K562 (cell line): ENCODE measurements around the gene XIRP1. TPM values are rescaled to one million over a fixed set of nuclear protein-coding genes. Genes with fewer than 3 reads are reported as not detected.

Source experiments
- CXXC5 ChIP-seq: fragments of 250-450 bp; sonication (Bioruptor Pico); IDR thresholded peaks from 2 replicates; pipeline ENCODE4 v1.8.0; 2022; ENCODE audit warnings: inconsistent platforms, mild to moderate bottlenecking, moderate library complexity
- ETS1 ChIP-seq: conservative IDR thresholded peaks from 2 replicates; pipeline ENCODE4 v1.6.1; 2011; ENCODE audit warnings: low read depth, mild to moderate bottlenecking, low read length; ENCODE audit not compliant: control insufficient read depth
- GATA2 ChIP-seq: sonication (generic); formaldehyde crosslinking; IDR thresholded peaks from 2 replicates; pipeline ENCODE4 v1.4.0; 2020; ENCODE audit warnings: mild to moderate bottlenecking, missing genetic modification reagents
- NR3C1 ChIP-seq: sonication (generic); formaldehyde crosslinking; IDR thresholded peaks from 2 replicates; pipeline ENCODE4 v1.8.1; 2022; ENCODE audit warnings: missing genetic modification reagents
- TRIM25 ChIP-seq: fragments of 450-650 bp; IDR thresholded peaks from 2 replicates; pipeline ENCODE4 v1.7.0; 2016; ENCODE audit warnings: borderline replicate concordance
- ZFPM2 ChIP-seq: fragments of 250-450 bp; sonication (Bioruptor Pico); IDR thresholded peaks from 2 replicates; pipeline ENCODE4 v1.5.1; 2022; ENCODE audit warnings: mild to moderate bottlenecking
- ZKSCAN1 ChIP-seq: fragments of 150-350 bp; IDR thresholded peaks from 2 replicates; pipeline ENCODE4 v1.6.1; 2016; ENCODE audit warnings: low read depth, low read length
- ZNF280A ChIP-seq: fragments of 450-650 bp; IDR thresholded peaks from 2 replicates; pipeline ENCODE4 v1.6.1; 2018; ENCODE audit warnings: mild to moderate bottlenecking, low read depth; ENCODE audit not compliant: partially characterized antibody
- ZNF407 ChIP-seq: fragments of 450-650 bp; IDR thresholded peaks from 2 replicates; pipeline ENCODE4 v1.6.1; 2016; ENCODE audit warnings: low read depth
- ZNF436 ChIP-seq: fragments of 250-450, 450-650 bp; sonication (Bioruptor Pico); formaldehyde crosslinking; IDR thresholded peaks from 2 replicates; pipeline ENCODE4 v1.7.0; 2020; ENCODE audit warnings: mild to moderate bottlenecking
- ZNF639 ChIP-seq, 2 experiments: fragments of 200-800 bp in 1 of 2; sonication (Bioruptor generic) in 1 of 2; sonication (generic) in 1 of 2; formaldehyde crosslinking in 1 of 2; IDR thresholded peaks in 1 of 2; conservative IDR thresholded peaks in 1 of 2; 2 replicates each; pipeline versions ENCODE4 v1.5.0 to v1.6.1; 2016 to 2020; ENCODE audit warnings: missing compliant biosample characterization in 1 of 2, missing genetic modification characterization in 1 of 2, missing genetic modification reagents in 1 of 2
- polyA plus RNA-seq, 8 experiments: library from polyadenylated mRNA; depleted of rRNA in 4 of 8; stranded (reverse) in 5 of 8; unstranded in 3 of 8; fragments of >200 nt; fragmentation: Nextera tagmentation in 2 of 8; fragmentation: Illumina TruSeq in 1 of 8; extraction: Ambion mirVana in 2 of 8; extraction: Trizol in 1 of 8; gene quantifications; 2 replicates each; pipeline versions ENCODE4 v1.2.1 to v1.2.3, GENCODE V29; 2011 to 2014; ENCODE audit warnings: inconsistent platforms in 1 of 8, missing spikeins in 1 of 8
- total RNA-seq, 7 experiments: library from RNA; depleted of rRNA in 6 of 7; stranded (reverse); fragments of >200 nt in 6 of 7; fragmentation: Illumina TruSeq in 2 of 7; extraction: Trizol in 2 of 7; gene quantifications; 2 replicates each; pipeline versions ENCODE4 v1.2.1 to v1.2.3, GENCODE V29; 2011 to 2021; ENCODE audit warnings: low replicate concordance in 1 of 7

XIRP1 gene
- total and polyA plus RNA-seq, 9 of the 15 experiments (the other 6 are each of a cell fraction or from before 2014, with no cell fraction given) = 0.03 to 0.27 (median 0.08) TPM; not detected in 3

- no peak for TF ChIP-seq ZNF639 (CRISPR knock-in tag; conservative IDR thresholded peaks at IDR 0.05 in 1 of 2, IDR thresholded peaks at IDR 0.05 in 1 of 2)
- TF ChIP-seq GATA2 (CRISPR knock-in tag) = no peak
- TF ChIP-seq ZNF436 (CRISPR knock-in tag) = peak; percentile 9; the same call in 1 of the 2 replicates
- no peak for TF ChIP-seq ZNF407
- TF ChIP-seq TRIM25 = peak; percentile 42; the same call in 1 of the 2 replicates
- TF ChIP-seq ETS1 = peak; percentile 65; the same call in 1 of the 2 replicates
- no peak for TF ChIP-seq NR3C1 (CRISPR knock-in tag)
- peak; percentile 86 for TF ChIP-seq CXXC5 (CRISPR knock-in tag)
- TF ChIP-seq ZFPM2 (CRISPR knock-in tag) = no peak
- no peak for TF ChIP-seq ZKSCAN1
- TF ChIP-seq ZNF280A = no peak
These were observed 11.6 kb downstream of the XIRP1 start (continued) for GRCh38 chr3:39180546-39181346.
